H9 (cell line): ENCODE measurements around the gene POLDIP3. TPM values are rescaled to one million over a fixed set of nuclear protein-coding genes. Genes with fewer than 3 reads are reported as not detected.
"Not testable (repeated sequence)": the region's sequence is repeated elsewhere in the genome, so short reads cannot be mapped to it uniquely, and the experiment has no call there.

Experiments
- DNase-seq: peaks from one replicate; pipeline ENCODE4 v3.0.0-alpha.2; 2017
- H2AFZ ChIP-seq: one replicate; pipeline ENCODE4 v1.6.1; 2013; ENCODE audit warnings: mild to moderate bottlenecking, low read length, control low read depth, moderate library complexity
- H2AK5ac ChIP-seq: 2 replicates; pipeline ENCODE4 v1.6.1; 2013; ENCODE audit warnings: low read length, control low read depth, mixed read lengths; ENCODE audit not compliant: insufficient read length
- H2BK120ac ChIP-seq: one replicate; pipeline ENCODE4 v1.6.1; 2013; ENCODE audit warnings: low read depth, mild to moderate bottlenecking, low read length, control low read depth, inconsistent platforms; ENCODE audit not compliant: poor library complexity, severe bottlenecking
- H2BK12ac ChIP-seq: 2 replicates; pipeline ENCODE4 v1.6.1; 2013; ENCODE audit warnings: low read length, control low read depth, mixed read lengths, low read depth; ENCODE audit not compliant: insufficient read length
- H2BK15ac ChIP-seq: 2 replicates; pipeline ENCODE4 v1.6.1; 2013; ENCODE audit warnings: low read depth, low read length, control low read depth
- H2BK20ac ChIP-seq: one replicate; pipeline ENCODE4 v1.6.1; 2013; ENCODE audit warnings: low read depth, mild to moderate bottlenecking, low read length, control low read depth, inconsistent platforms; ENCODE audit not compliant: poor library complexity, severe bottlenecking
- H2BK5ac ChIP-seq: 2 replicates; pipeline ENCODE4 v1.6.1; 2013; ENCODE audit warnings: low read length, control low read depth, mixed read lengths; ENCODE audit not compliant: insufficient read length
- H3K14ac ChIP-seq: 2 replicates; pipeline ENCODE4 v1.6.1; 2013; ENCODE audit warnings: low read length, control low read depth; ENCODE audit not compliant: insufficient read depth
- H3K18ac ChIP-seq: 2 replicates; pipeline ENCODE4 v1.6.1; 2013; ENCODE audit warnings: low read depth, mild to moderate bottlenecking, mixed read lengths, low read length, control low read depth; ENCODE audit not compliant: insufficient read length
- H3K23ac ChIP-seq: 2 replicates; pipeline ENCODE4 v1.6.1; 2013; ENCODE audit warnings: low read length, control low read depth, mixed read lengths, low read depth; ENCODE audit not compliant: insufficient read length
- H3K23me2 ChIP-seq: 2 replicates; pipeline ENCODE4 v1.6.1; 2013; ENCODE audit warnings: low read depth, mild to moderate bottlenecking, mixed read lengths, low read length, control low read depth; ENCODE audit not compliant: insufficient read length, poor library complexity, severe bottlenecking
- H3K27ac ChIP-seq: 2 replicates; pipeline ENCODE4 v1.5.1; 2013; ENCODE audit warnings: low read length, control low read depth, mixed read lengths, low read depth; ENCODE audit not compliant: insufficient read length
- H3K27me3 ChIP-seq: 2 replicates; pipeline ENCODE4 v1.6.1; 2013; ENCODE audit warnings: low read length, control low read depth, inconsistent platforms; ENCODE audit not compliant: insufficient read depth
- H3K4ac ChIP-seq: 2 replicates; pipeline ENCODE4 v1.6.1; 2013; ENCODE audit warnings: low read depth, mild to moderate bottlenecking, control low read depth, inconsistent platforms, low read length, moderate library complexity
- H3K4me1 ChIP-seq: 2 replicates; pipeline ENCODE4 v1.6.1; 2013; ENCODE audit warnings: low read length, control low read depth, inconsistent platforms; ENCODE audit not compliant: insufficient read depth
- H3K4me2 ChIP-seq: 2 replicates; pipeline ENCODE4 v1.6.1; 2013; ENCODE audit warnings: low read length, control low read depth, mixed read lengths; ENCODE audit not compliant: insufficient read length, insufficient read depth
- H3K56ac ChIP-seq: 2 replicates; pipeline ENCODE4 v1.6.1; 2013; ENCODE audit warnings: low read depth, mild to moderate bottlenecking, mixed read lengths, low read length, control low read depth; ENCODE audit not compliant: insufficient read length
- H3K79me1 ChIP-seq: 2 replicates; pipeline ENCODE4 v1.6.1; 2013; ENCODE audit warnings: low read depth, mild to moderate bottlenecking, moderate library complexity, low read length, control low read depth, inconsistent platforms; ENCODE audit not compliant: insufficient read depth, poor library complexity, severe bottlenecking
- H3K79me2 ChIP-seq: 2 replicates; pipeline ENCODE4 v1.6.1; 2013; ENCODE audit warnings: low read length, control low read depth, inconsistent platforms; ENCODE audit not compliant: insufficient read depth
- H3K9ac ChIP-seq: 2 replicates; pipeline ENCODE4 v1.6.1; 2013; ENCODE audit warnings: low read length, control low read depth, mixed read lengths; ENCODE audit not compliant: insufficient read length; ENCODE audit errors: extremely low read depth
- H3K9me3 ChIP-seq: one replicate; pipeline ENCODE4 v1.6.1; 2013; ENCODE audit warnings: low read depth, low read length, inconsistent platforms; ENCODE audit not compliant: control insufficient read depth
- H3T11ph ChIP-seq: one replicate; pipeline ENCODE4 v1.6.1; 2013; ENCODE audit warnings: mild to moderate bottlenecking, low read length, control low read depth, inconsistent platforms
- H4K20me1 ChIP-seq: one replicate; pipeline ENCODE4 v1.6.1; 2013; ENCODE audit not compliant: control insufficient read depth, insufficient read length, insufficient read depth
- H4K5ac ChIP-seq: 2 replicates; pipeline ENCODE4 v1.6.1; 2013; ENCODE audit warnings: low read depth, mild to moderate bottlenecking, mixed read lengths, low read length, control low read depth; ENCODE audit not compliant: insufficient read length
- H4K8ac ChIP-seq: replicated peaks from 2 replicates; pipeline ENCODE4 v1.6.1; 2013; ENCODE audit warnings: low read length, control low read depth, mixed read lengths, low read depth; ENCODE audit not compliant: insufficient read length
- H4K91ac ChIP-seq: 2 replicates; pipeline ENCODE4 v1.6.1; 2013; ENCODE audit warnings: low read depth, mild to moderate bottlenecking, moderate library complexity, mixed read lengths, low read length, control low read depth; ENCODE audit not compliant: insufficient read length
- H3K27ac Mint-ChIP-seq, 3 experiments: 2 replicates in 2 of 3; 3 replicates in 1 of 3; pipeline ENCODE4 v1.8.0; 2020 to 2021; ENCODE audit warnings: mixed read lengths in 3 of 3, mild to moderate bottlenecking in 1 of 3, moderate library complexity in 1 of 3
- H3K27me3 Mint-ChIP-seq: 2 replicates; pipeline ENCODE4 v1.8.0; 2021; ENCODE audit warnings: low read depth, mild to moderate bottlenecking, moderate library complexity, mixed read lengths
- H3K36me3 Mint-ChIP-seq, 3 experiments: 2 replicates in 2 of 3; 3 replicates in 1 of 3; pipeline ENCODE4 v1.8.0; 2020 to 2021; ENCODE audit warnings: low read depth in 3 of 3, mixed read lengths in 3 of 3; ENCODE audit not compliant: insufficient read depth in 1 of 3
- H3K4me1 Mint-ChIP-seq, 2 experiments: 2 replicates each; pipeline ENCODE4 v1.8.0; 2020; ENCODE audit warnings: mixed read lengths in 2 of 2
- H3K4me3 Mint-ChIP-seq, 2 experiments: 2 replicates in 1 of 2; 3 replicates in 1 of 2; pipeline ENCODE4 v1.8.0; 2020 to 2021; ENCODE audit warnings: mild to moderate bottlenecking in 2 of 2, mixed read lengths in 2 of 2, moderate library complexity in 1 of 2
- H3K9me3 Mint-ChIP-seq, 2 experiments: 2 replicates in 1 of 2; 3 replicates in 1 of 2; pipeline ENCODE4 v1.8.0; 2020; ENCODE audit warnings: mild to moderate bottlenecking in 2 of 2, mixed read lengths in 2 of 2, moderate library complexity in 1 of 2
- WGBS: extraction: QIAGEN DNeasy Blood & Tissue Kit; methylation state at CpG from one replicate; pipeline ENCODE4 v1.1.7; 2013; ENCODE audit warnings: missing lambda C conversion rate, low lambda C conversion rate, mixed read lengths; ENCODE audit not compliant: insufficient read length; ENCODE audit errors: extremely low coverage; 5-methylcytosine and 5-hydroxymethylcytosine counted together
- total RNA-seq: library from RNA; stranded (reverse); gene quantifications from 2 replicates; pipeline ENCODE4 v1.2.1, GENCODE V29; 2021

Gene POLDIP3
- total RNA-seq, 1 experiment from 2014 or later = 90.8 TPM

- H3K9me3 Mint-ChIP-seq, H3K18ac ChIP-seq, H3T11ph ChIP-seq, H2AK5ac ChIP-seq, H3K9ac ChIP-seq, H3K4ac ChIP-seq, H3K9me3 ChIP-seq, H3K4me1 ChIP-seq, H3K27me3 Mint-ChIP-seq, H3K14ac ChIP-seq, H2BK12ac ChIP-seq, H4K8ac ChIP-seq, H4K91ac ChIP-seq, H3K27me3 ChIP-seq, H2BK15ac ChIP-seq, H2AFZ ChIP-seq, H3K23ac ChIP-seq, H2BK20ac ChIP-seq, H4K20me1 ChIP-seq, H3K4me2 ChIP-seq, H2BK120ac ChIP-seq, H3K79me1 ChIP-seq, H3K23me2 ChIP-seq, H4K5ac ChIP-seq, H3K27ac ChIP-seq, H3K79me2 ChIP-seq, DNase-seq, H3K27ac Mint-ChIP-seq, H3K56ac ChIP-seq, H2BK5ac ChIP-seq: not testable (repeated sequence)
- H3K4me3 Mint-ChIP-seq = peak overlapping the region; percentile 42 to 62
- peaks cover 27 to 59% (median 37%) of the 10 kb centered on the region in 3 experiments; a peak in 6 of 7 replicates for H3K36me3 Mint-ChIP-seq
- peaks cover 8 to 11% of the 10 kb centered on the region in 2 experiments for H3K4me1 Mint-ChIP-seq
- WGBS = no CpG with 5 or more reads among the region's 4 CpGs
These were observed 34.6 kb downstream of the POLDIP3 start for GRCh38 chr22:42580040-42580439.
